Activated T-cell treated with anti-CD3 and anti-CD28 coated beads for 24 hours (primary cell): ENCODE results near the gene TLR5.
A peak's percentile ranks its signal among the peaks of the same experiment; 100 is the strongest.

ENCODE experiments used
- DNase-seq: peaks from one replicate; pipeline ENCODE4 v3.0.0-alpha.2; 2020; ENCODE audit warnings: low read depth

TLR5 gene

GRCh38 chr1:223147409-223147808 lies 4.4 kb upstream of the TLR5 start:
- DNase-seq: no peak

- DNase-seq: no peak
Measured at GRCh38 chr1:223146745-223147144, 3.7 kb upstream of the TLR5 start.

- no peak for DNase-seq
Measured at GRCh38 chr1:223144914-223145313, 1.9 kb upstream of the TLR5 start.

- DNase-seq: no peak
Measured at GRCh38 chr1:223144431-223144830, 1.4 kb upstream of the TLR5 start.

- DNase-seq: no peak
Measured at GRCh38 chr1:223143537-223144248, 645 bp upstream of the TLR5 start.

- DNase-seq: no peak
Measured at GRCh38 chr1:223142269-223142668, 779 bp downstream of the TLR5 start.

- DNase-seq: no peak
Measured at GRCh38 chr1:223140611-223141405, 2.2 kb downstream of the TLR5 start.

GRCh38 chr1:223137455-223138085 lies 5.5 kb downstream of the TLR5 start:
- DNase-seq: no peak

GRCh38 chr1:223136086-223136485 lies 7.0 kb downstream of the TLR5 start:
- DNase-seq: no peak

- DNase-seq: no peak
Measured at GRCh38 chr1:223135176-223135942, 7.7 kb downstream of the TLR5 start.

- peak; percentile 70 for DNase-seq
Measured at GRCh38 chr1:223133824-223134435, 9.1 kb downstream of the TLR5 start.

GRCh38 chr1:223133306-223133823 lies 9.7 kb downstream of the TLR5 start:
- no peak for DNase-seq

GRCh38 chr1:223129229-223129901 lies 13.7 kb downstream of the TLR5 start:
- DNase-seq: peak; percentile 59

- no peak for DNase-seq
Measured at GRCh38 chr1:223126741-223127140, 16.3 kb downstream of the TLR5 start.

GRCh38 chr1:223125766-223126165 lies 17.3 kb downstream of the TLR5 start:
- no peak for DNase-seq

- no peak for DNase-seq
Measured at GRCh38 chr1:223123011-223123610, 19.9 kb downstream of the TLR5 start.

- no peak for DNase-seq
Measured at GRCh38 chr1:223118418-223118817, 24.6 kb downstream of the TLR5 start.

GRCh38 chr1:223116950-223117349 lies 26.1 kb downstream of the TLR5 start:
- DNase-seq: no peak

- DNase-seq: no peak
Measured at GRCh38 chr1:223114871-223115270, 28.2 kb downstream of the TLR5 start.

GRCh38 chr1:223110952-223111351 lies 32.1 kb downstream of the TLR5 start:
- no peak for DNase-seq
